ENCODE data around the gene SMIM7. TPM values are rescaled to one million over a fixed set of nuclear protein-coding genes. Genes with fewer than 3 reads are reported as not detected.
A peak's percentile ranks its signal among the peaks of the same experiment; 100 is the strongest.

The SMIM7 gene
- total RNA-seq, 1 donor from 2014 or later, result 90.5 TPM

GRCh38 chr19:16640951-16641350 lies 19.0 kb downstream of the SMIM7 start:
- no peak for DNase-seq (ENCODE audit: low read depth)
- H3K27me3 ChIP-seq (ENCODE audit: control insufficient read depth, insufficient read depth, low read length), result no peaks in the 10 kb centered on the region
- H3K4me3 ChIP-seq (ENCODE audit: low read depth, low read length), result no peak overlapping the region
- H3K36me3 ChIP-seq (ENCODE audit: control insufficient read depth, insufficient read depth, low read length), result no peaks in the 10 kb centered on the region
- TF ChIP-seq, protein P1, sequence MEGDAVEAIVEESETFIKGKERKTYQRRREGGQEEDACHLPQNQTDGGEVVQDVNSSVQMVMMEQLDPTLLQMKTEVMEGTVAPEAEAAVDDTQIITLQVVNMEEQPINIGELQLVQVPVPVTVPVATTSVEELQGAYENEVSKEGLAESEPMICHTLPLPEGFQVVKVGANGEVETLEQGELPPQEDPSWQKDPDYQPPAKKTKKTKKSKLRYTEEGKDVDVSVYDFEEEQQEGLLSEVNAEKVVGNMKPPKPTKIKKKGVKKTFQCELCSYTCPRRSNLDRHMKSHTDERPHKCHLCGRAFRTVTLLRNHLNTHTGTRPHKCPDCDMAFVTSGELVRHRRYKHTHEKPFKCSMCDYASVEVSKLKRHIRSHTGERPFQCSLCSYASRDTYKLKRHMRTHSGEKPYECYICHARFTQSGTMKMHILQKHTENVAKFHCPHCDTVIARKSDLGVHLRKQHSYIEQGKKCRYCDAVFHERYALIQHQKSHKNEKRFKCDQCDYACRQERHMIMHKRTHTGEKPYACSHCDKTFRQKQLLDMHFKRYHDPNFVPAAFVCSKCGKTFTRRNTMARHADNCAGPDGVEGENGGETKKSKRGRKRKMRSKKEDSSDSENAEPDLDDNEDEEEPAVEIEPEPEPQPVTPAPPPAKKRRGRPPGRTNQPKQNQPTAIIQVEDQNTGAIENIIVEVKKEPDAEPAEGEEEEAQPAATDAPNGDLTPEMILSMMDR (IDR thresholded peaks at IDR 0.05; ENCODE audit: insufficient read depth, low read length, poor library complexity, severe bottlenecking), result no peak

DNA sequence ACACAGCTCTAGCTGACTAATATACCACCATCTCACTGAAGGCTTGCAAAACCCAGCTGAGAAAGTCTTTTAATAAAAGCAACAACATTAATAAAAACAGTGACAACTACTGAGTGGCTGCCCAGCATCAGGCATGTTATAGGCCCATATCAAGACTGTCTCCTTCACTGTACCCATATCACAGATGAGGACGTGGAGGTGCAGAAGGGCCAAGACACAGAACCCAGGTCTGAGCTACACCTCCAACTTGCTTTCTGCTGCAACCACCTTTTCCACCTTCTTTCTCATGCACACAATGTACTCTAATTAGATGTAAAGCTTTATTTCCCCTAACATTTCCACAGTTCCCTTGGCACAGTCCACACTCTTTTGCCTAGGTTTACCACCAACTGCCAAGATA lies 21.3 kb downstream of the SMIM7 start:
- Histone ChIP-seq H3K27me3 (ENCODE audit: control insufficient read depth, insufficient read depth, low read length) (no peaks in the 10 kb centered on the region), H3K4me3 (ENCODE audit: low read depth, low read length) (no peak overlapping the region), H3K36me3 (ENCODE audit: control insufficient read depth, insufficient read depth, low read length) (no peaks in the 10 kb centered on the region)
- DNase-seq (ENCODE audit: low read depth), result no peak
- TF ChIP-seq, protein P1 (IDR thresholded peaks at IDR 0.05; ENCODE audit: insufficient read depth, low read length, poor library complexity, severe bottlenecking), result no peak

- Histone ChIP-seq H3K36me3 (ENCODE audit: control insufficient read depth, insufficient read depth, low read length) (no peaks in the 10 kb centered on the region), H3K4me3 (ENCODE audit: low read depth, low read length) (no peak overlapping the region), H3K27me3 (ENCODE audit: control insufficient read depth, insufficient read depth, low read length) (no peaks in the 10 kb centered on the region)
- no peak for DNase-seq (ENCODE audit: low read depth)
- TF ChIP-seq, protein P1 (IDR thresholded peaks at IDR 0.05; ENCODE audit: insufficient read depth, low read length, poor library complexity, severe bottlenecking), result no peak
Observed at GRCh38 chr19:16637535-16637934, 22.4 kb downstream of the SMIM7 start.

DNA sequence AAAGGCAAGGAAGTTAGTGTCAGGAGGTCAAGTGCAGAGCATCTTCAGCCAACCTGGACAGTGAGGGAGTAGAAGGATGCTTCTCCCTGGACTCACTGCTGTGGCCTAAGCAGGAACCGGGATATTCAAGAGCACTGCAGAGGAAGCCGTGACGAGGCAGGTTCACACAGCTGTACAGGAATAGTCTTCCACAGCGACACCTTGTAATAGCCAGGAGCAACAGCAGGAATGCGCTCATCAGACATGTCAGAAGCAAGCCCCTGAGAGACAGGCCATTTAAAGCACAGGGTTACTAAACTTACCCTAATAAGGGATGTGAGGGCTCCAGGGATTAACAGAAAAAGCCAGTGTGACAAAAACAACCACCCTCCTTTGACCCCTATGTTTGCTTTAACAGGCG lies 28.5 kb downstream of the SMIM7 start:
- no peaks in the 10 kb centered on the region for H3K36me3 ChIP-seq (ENCODE audit: control insufficient read depth, insufficient read depth, low read length)
- TF ChIP-seq, protein P1 (IDR thresholded peaks at IDR 0.05; ENCODE audit: insufficient read depth, low read length, poor library complexity, severe bottlenecking), result no peak
- H3K4me3 ChIP-seq (ENCODE audit: low read depth, low read length), result no peak overlapping the region
- H3K27me3 ChIP-seq (ENCODE audit: control insufficient read depth, insufficient read depth, low read length), result no peaks in the 10 kb centered on the region
- no peak for DNase-seq (ENCODE audit: low read depth)

DNA sequence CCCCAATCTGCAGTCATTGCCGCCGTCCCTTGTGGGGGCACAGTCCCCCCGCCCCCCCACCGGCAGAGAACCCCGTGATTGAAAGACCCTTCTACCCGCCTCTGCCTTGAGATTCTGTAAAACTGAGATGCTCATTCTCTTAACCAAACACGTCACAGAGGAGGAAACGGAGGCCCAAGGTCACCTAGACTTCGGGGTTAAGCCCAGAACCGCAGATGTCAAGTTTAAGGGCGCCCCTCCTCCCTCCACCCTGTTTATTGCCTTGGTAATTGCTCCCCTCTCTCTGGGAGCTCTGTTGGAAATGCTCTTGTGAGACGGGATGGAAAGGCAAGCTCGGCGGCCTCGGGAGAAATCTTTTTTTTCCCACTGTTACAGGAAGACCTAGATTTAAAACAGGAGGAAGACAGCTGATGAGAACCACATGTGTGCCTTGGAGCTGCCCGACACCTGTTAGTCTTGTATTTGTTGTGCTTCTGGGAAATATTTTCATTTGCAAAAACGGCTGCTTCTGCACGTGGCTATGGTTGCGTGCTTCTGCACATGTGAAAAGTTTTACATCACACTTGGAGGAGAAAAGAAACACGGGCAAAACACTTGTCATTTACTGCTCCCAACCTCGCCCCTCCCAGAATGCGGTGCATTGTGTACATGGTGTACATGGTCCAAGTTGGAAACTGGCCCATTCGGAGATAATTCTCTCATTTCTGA lies 30.8 kb downstream of the SMIM7 start:
- Histone ChIP-seq H3K36me3 (ENCODE audit: control insufficient read depth, insufficient read depth, low read length) (no peaks in the 10 kb centered on the region), H3K27me3 (ENCODE audit: control insufficient read depth, insufficient read depth, low read length) (no peaks in the 10 kb centered on the region), H3K4me3 (ENCODE audit: low read depth, low read length) (peak overlapping the region; percentile 88)
- DNase-seq (ENCODE audit: low read depth), result no peak
- TF ChIP-seq, protein P1 (IDR thresholded peaks at IDR 0.05; ENCODE audit: insufficient read depth, low read length, poor library complexity, severe bottlenecking), result no peak
